ENCODE results near the gene GNG5.
"Not testable (repeated sequence)": the region's sequence is repeated elsewhere in the genome, so short reads cannot be mapped to it uniquely, and the experiment has no call there.

The GNG5 gene

GRCh38 chr1:84506002-84506728, at the start of gene GNG5, which contains the start of gene SPATA1:
TSS of gene GNG5 (minus strand) at chr1:84506581. CDS start at chr1:84506091, 490 bp downstream.
TSS of gene SPATA1 (plus strand) at chr1:84506386. CDS start at chr1:84516360, 9,974 bp downstream.
- DNase-seq (ENCODE audit: low read depth in 2 of 2, low spot score in 1 of 2) = peak; percentile 96

DNA sequence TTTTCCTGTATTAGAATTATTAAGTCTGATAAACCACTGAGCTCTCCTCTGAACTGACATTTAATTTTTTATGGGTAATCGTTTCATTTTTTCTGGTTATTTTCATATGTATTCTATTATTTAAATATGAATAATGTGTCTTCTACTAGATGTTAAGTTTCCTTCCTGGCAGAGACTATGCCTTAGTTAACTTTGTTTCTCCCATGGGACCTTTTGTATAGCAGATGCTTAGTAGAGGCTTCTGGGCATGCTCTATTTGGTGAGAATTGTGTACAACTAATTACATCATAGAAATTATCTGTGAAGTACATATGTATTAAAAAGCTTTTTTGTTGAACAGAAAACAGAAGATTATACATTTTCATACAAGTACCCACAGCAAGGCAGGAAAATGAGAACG, 44.4 kb upstream of the GNG5 start:
- DNase-seq (ENCODE audit: low read depth in 2 of 2, low spot score in 1 of 2) = no peak

DNA sequence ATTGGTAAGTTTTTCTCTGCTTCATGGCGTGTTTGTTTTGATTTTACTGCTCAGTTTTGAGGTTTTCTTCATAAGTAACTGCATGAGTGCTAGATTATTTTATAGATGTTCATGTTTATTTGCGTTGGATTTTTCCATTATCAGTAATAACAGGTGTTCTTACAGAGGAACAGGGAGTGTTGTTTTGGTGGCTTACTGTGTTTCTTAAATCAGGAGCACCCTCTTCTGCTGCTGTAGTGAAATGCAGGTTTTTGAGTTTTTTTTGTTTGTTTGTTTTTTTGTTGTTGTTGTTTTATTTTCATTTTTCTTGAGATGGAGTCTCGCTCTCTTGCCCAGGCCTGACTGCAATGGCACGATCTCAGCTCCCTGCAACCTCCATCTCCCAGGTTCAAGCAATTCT, 35.3 kb upstream of the GNG5 start:
- no peak for DNase-seq (ENCODE audit: low read depth in 2 of 2, low spot score in 1 of 2)

DNA sequence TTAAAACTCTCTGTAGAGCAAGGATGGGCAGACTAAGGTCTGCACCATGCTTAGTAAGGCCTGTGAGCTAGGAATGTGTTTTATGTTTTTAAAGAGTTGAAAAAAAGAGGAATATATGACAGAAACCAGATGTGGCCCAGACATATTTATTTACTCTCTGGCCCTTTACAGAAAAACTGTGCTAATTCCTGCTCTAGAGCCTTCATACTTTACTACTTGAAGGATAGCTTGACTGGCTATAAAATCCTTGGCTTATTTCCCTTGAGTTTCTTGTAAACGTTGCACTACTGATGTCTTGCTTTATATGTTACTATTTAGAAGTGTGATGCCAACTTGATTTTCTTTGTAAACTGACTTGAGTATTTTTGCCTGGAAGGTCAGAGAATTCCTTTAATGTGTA, 34.4 kb upstream of the GNG5 start:
- no peak for DNase-seq (ENCODE audit: low read depth in 2 of 2, low spot score in 1 of 2)

DNA sequence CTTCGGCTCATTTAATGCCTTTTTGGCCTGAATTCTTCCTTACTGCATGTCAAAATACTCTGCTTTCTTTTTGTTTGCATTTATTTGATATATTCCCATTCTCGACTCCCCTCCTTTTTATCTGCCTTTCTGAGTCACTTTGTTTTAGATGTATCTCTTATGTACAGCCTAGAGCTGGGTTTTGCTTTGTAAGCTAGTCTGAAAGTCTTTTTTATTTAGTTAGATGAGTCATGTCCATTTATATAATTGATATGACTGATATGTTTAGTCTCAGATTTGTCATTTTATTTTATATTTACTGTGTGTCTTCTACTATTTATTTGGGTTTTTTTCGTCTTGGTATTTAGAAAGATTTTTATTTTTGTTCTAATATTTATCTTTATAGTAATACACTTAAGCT, 33.6 kb upstream of the GNG5 start:
- no peak for DNase-seq (ENCODE audit: low read depth in 2 of 2, low spot score in 1 of 2)

DNA sequence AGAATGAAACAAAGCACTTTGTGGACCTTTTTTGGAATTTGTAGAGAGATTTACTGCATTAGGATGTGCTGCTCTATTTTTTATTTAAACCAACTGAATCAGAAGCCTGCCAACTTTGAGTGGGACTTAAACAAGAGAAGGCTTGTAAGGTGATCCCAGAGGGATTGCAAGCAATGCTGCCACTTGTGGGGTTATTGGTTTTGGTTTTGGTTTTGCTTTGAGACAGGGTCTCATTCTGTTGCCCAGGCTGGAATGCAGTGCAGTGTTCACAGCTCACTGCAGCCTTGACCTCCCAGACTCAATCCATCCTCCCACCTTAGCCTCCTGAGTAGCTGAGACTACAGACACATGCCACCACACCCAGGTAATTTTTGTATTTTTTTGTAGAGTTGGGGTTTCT, 32.2 kb upstream of the GNG5 start:
- no peak for DNase-seq (ENCODE audit: low read depth in 2 of 2, low spot score in 1 of 2)

DNA sequence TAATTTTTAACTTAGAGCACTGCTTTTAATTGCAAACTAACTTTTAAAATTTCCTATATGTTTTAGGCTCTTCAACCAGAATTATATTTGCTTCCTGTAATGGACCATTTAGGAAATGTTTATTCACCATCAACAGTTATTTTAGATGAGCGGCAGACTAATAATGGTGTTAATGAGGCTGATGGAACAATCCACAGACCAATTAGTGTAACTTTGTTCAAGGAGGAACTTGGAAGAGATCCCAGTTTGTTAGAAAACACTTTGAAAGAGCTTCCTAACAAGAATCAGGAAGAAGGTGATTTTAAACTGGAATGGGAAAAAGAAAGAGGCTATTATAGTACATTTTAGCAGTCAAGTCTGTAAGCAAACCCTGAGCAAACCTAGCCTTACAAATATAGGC, 19.4 kb upstream of the GNG5 start:
- no peak for DNase-seq (ENCODE audit: low read depth in 2 of 2, low spot score in 1 of 2)

GRCh38 chr1:84524590-84524989, 18.2 kb upstream of the GNG5 start:
- DNase-seq (ENCODE audit: low read depth in 2 of 2, low spot score in 1 of 2) = no peak

DNA sequence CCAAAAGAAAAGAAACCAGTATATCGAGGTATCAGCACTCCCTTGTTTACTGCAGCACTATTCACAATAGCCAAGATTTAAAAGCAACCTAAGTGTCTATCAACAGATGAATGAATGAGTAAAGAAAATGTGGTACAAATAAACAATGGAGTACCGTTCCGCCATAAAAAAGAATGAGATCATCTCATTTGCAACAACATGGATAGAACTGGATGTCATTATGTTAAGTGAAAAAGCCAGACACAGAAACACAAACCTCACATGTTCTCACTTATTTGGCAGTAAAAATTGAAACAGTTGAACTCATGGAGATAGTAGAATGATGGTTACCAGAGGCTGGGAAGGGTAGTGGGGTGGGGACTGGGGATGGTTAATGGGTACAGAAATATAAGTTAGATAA, 4.3 kb upstream of the GNG5 start:
- DNase-seq (ENCODE audit: low read depth in 2 of 2, low spot score in 1 of 2) = no peak

- no peak for DNase-seq (ENCODE audit: low read depth in 2 of 2, low spot score in 1 of 2)
Observed at GRCh38 chr1:84510165-84510564, 3.8 kb upstream of the GNG5 start.

GRCh38 chr1:84509029-84509428, 2.6 kb upstream of the GNG5 start:
- no peak for DNase-seq (ENCODE audit: low read depth in 2 of 2, low spot score in 1 of 2)

DNA sequence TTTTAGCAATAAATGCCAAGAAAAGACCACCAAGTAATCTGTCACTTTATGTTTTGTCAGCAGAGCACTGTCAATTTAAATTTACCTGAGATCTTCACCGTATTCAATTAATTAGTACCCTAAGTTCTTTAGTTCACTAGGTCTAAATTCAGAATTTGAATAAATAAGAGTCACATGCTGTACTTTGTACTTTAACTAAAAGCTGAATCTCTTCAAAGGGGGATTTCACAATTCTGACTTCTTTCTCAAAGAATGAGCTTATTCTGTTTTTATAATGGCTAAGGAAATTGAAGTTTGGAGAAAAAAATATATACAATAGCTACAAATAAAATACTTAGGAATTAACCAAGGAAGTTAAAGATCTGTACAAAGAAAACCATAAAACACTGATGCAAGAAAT, 2.1 kb upstream of the GNG5 start:
- DNase-seq (ENCODE audit: low read depth in 2 of 2, low spot score in 1 of 2) = no peak

DNA sequence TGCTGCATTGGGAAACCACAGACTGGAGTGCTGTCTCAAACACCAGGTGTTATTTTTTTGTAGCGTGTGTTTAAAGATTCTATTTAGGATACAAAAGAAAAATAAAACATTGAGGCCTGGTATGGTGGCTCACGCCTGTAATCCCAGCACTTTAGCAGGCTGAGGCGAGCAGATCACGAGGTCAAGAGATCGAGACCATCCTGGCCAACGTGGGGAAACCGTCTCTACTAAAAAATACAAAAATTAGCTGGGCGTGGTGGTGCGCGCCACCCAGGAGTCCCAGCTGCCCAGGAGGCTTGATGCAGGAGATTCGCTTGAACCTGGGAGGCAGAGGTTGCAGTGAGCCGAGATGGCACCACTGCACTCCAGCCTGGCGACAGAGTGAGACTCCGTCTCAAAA, 1.5 kb upstream of the GNG5 start:
- not testable (repeated sequence) for DNase-seq (ENCODE audit: low read depth in 2 of 2, low spot score in 1 of 2)

GRCh38 chr1:84506729-84507453, 510 bp upstream of the GNG5 start:
- DNase-seq (ENCODE audit: low read depth in 2 of 2, low spot score in 1 of 2) = no peak

- no peak for DNase-seq (ENCODE audit: low read depth in 2 of 2, low spot score in 1 of 2)
Observed at GRCh38 chr1:84505493-84506001, 834 bp downstream of the GNG5 start.

- DNase-seq (ENCODE audit: low read depth in 2 of 2, low spot score in 1 of 2) = no peak
Observed at GRCh38 chr1:84504580-84505492, 1.5 kb downstream of the GNG5 start.

GRCh38 chr1:84502927-84503326, 3.5 kb downstream of the GNG5 start:
- no peak for DNase-seq (ENCODE audit: low read depth in 2 of 2, low spot score in 1 of 2)

DNA sequence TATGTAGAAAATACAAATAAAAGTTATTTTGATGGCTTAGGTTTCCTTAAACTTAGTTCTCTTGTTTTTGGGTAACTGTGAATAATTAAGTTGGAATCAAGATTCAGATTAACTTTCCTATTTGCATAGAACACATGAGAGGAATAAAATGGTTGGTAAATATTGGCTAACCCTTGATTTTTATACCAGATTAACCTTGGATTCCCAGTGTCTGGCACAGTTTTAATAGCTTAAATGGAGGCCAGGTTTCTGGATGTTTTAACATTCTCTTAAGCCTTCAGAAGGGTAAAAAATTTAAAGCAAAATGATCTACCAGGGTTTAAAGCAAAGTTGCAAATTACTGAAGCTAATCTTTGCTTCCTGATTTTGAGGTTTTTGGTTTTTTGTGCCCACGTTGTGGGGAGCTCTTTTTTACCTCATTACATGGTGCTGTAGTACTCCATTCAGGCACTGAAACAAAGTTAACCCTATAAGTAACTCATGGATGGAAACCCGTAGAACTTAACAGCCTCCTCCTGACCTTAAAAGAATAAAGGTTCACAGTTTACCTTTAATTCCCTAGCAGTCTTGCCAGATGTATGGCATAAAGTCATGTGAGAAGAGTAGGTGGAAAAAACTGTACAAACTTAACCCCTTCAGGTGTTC, 8.6 kb downstream of the GNG5 start:
- no peak for DNase-seq (ENCODE audit: low read depth in 2 of 2, low spot score in 1 of 2)

DNA sequence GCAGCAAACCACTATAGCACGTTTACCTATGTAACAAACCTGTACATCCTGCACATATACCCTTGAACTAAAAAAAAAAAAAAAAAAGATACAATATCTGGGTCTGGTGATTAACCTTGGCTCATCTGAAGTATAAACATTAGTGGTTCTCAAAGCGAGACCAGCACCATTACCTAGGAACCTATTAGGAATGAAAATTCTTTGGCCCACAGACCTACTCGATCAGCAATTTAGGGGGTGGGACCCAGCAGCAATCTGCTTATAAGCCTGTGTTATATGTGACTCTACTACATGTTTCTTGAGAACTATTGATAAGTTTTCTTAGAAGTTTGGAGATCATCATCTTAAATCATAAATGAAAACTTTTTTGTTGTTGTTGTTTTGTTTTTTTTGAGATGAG, 9.9 kb downstream of the GNG5 start:
- DNase-seq (ENCODE audit: low read depth in 2 of 2, low spot score in 1 of 2) = no peak

DNA sequence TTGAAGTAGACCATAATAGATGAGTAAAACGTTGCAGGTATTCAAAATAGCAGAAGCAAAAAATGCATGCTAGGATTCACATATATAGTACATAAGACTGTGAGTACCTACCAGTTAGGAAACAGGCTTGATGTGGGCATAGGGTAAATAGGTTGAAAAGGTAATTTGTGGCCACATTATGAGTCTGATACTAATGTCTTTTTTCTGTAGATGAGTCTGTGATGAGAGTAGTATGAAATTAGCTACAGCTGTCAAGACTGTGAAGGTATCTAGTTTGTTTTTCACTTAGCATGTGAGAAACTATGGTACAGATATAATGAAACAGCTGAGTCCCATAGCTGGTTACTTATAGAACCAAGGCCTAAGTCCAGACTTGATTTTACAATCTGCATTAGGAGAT, 12.6 kb downstream of the GNG5 start:
- DNase-seq (ENCODE audit: low read depth in 2 of 2, low spot score in 1 of 2) = no peak

- no peak for DNase-seq (ENCODE audit: low read depth in 2 of 2, low spot score in 1 of 2)
Observed at GRCh38 chr1:84492726-84493125, 13.7 kb downstream of the GNG5 start.

Data from stimulated activated CD8-positive, alpha-beta memory T cell treated with anti-CD3 and anti-CD28 coated beads, Interleukin-4, amount 100 ng/mL, for 4 hours (primary cell).